T-helper 17 cell (primary cell): ENCODE data around the gene CDKN2AIPNL. TPM values are rescaled to one million over a fixed set of nuclear protein-coding genes. Genes with fewer than 3 reads are reported as not detected.
"Not testable (repeated sequence)": the region's sequence is repeated elsewhere in the genome, so short reads cannot be mapped to it uniquely, and the experiment has no call there.

ENCODE experiments used
- ATAC-seq: fragments of 150-1000 bp; cut with Tn5 transposase; 2 replicates; pipeline ENCODE4 v1.10.0; 2021; ENCODE audit warnings: mild to moderate bottlenecking, moderate library complexity
- DNase-seq, 3 donors: peaks; one replicate each; pipeline versions ENCODE4 v3.0.0 to v3.0.0-alpha.2; 2020 to 2021
- H3K9me3 ChIP-seq: one replicate; pipeline ENCODE4 v1.7.0; 2013; ENCODE audit warnings: low read length, mild to moderate bottlenecking; ENCODE audit not compliant: control insufficient read depth, poor library complexity, severe bottlenecking
- H3K27ac Mint-ChIP-seq: one replicate; pipeline ENCODE4 v1.8.0; 2022; ENCODE audit warnings: mild to moderate bottlenecking, moderate library complexity, mixed read lengths
- H3K27me3 Mint-ChIP-seq: one replicate; pipeline ENCODE4 v1.8.0; 2022; ENCODE audit warnings: mixed read lengths
- H3K36me3 Mint-ChIP-seq: one replicate; pipeline ENCODE4 v1.8.0; 2022; ENCODE audit warnings: low read depth, mixed read lengths
- H3K4me1 Mint-ChIP-seq: one replicate; pipeline ENCODE4 v1.8.0; 2022; ENCODE audit warnings: mild to moderate bottlenecking, mixed read lengths
- H3K4me3 Mint-ChIP-seq: one replicate; pipeline ENCODE4 v1.8.0; 2022; ENCODE audit warnings: mild to moderate bottlenecking, moderate library complexity, mixed read lengths
- total RNA-seq, 4 donors: library from RNA in 2 of 4; stranded (reverse) in 2 of 4; gene quantifications; one replicate each; pipeline ENCODE4 v1.2.3 and lab custom pipeline; 2022 to 2026

Gene CDKN2AIPNL
- total RNA-seq, 2 donors from 2014 or later: 16.6 to 17.5 TPM

GRCh38 chr5:134409321-134409720, 2.4 kb downstream of the CDKN2AIPNL start:
- ATAC-seq (no peak), DNase-seq (no peak)
- Mint-ChIP-seq H3K4me3 (peak overlapping the region; percentile 61), H3K4me1 (peaks cover 20% of the 10 kb centered on the region), H3K27ac (no peak overlapping the region), H3K27me3 (no peaks in the 10 kb centered on the region), H3K36me3 (peaks cover 2% of the 10 kb centered on the region)
- H3K9me3 ChIP-seq: no peaks in the 10 kb centered on the region

- no peak overlapping the region for H3K4me3 Mint-ChIP-seq
- ATAC-seq (no peak), DNase-seq (no peak)
- H3K27me3 Mint-ChIP-seq: no peaks in the 10 kb centered on the region
- no peak overlapping the region for H3K27ac Mint-ChIP-seq
- no peaks in the 10 kb centered on the region for H3K36me3 Mint-ChIP-seq
- no peaks in the 10 kb centered on the region for H3K9me3 ChIP-seq
- H3K4me1 Mint-ChIP-seq: peaks cover 14% of the 10 kb centered on the region
These were observed 5.3 kb downstream of the CDKN2AIPNL start for GRCh38 chr5:134406390-134406789.

- Mint-ChIP-seq H3K4me1 (peaks cover 2% of the 10 kb centered on the region), H3K27me3 (no peaks in the 10 kb centered on the region), H3K4me3 (no peak overlapping the region), H3K27ac (no peak overlapping the region), H3K36me3 (no peaks in the 10 kb centered on the region)
- ATAC-seq (no peak), DNase-seq (no peak)
- H3K9me3 ChIP-seq: no peaks in the 10 kb centered on the region
These were observed 7.7 kb downstream of the CDKN2AIPNL start for GRCh38 chr5:134403951-134404350.

- Mint-ChIP-seq H3K27me3 (no peaks in the 10 kb centered on the region), H3K27ac (peak overlapping the region; percentile 47), H3K4me3 (no peak overlapping the region), H3K4me1 (peaks cover 7% of the 10 kb centered on the region), H3K36me3 (no peaks in the 10 kb centered on the region)
- no peak for ATAC-seq
- no peaks in the 10 kb centered on the region for H3K9me3 ChIP-seq
- DNase-seq: no peak
These were observed 13.0 kb downstream of the CDKN2AIPNL start for GRCh38 chr5:134398609-134399155.

GRCh38 chr5:134397196-134397595, 14.5 kb downstream of the CDKN2AIPNL start:
- Mint-ChIP-seq H3K4me3 (no peak overlapping the region), H3K27me3 (no peaks in the 10 kb centered on the region), H3K4me1 (peaks cover 7% of the 10 kb centered on the region), H3K36me3 (no peaks in the 10 kb centered on the region), H3K27ac (peak overlapping the region; percentile 47)
- DNase-seq (no peak), ATAC-seq (peak; percentile 24)
- H3K9me3 ChIP-seq: no peaks in the 10 kb centered on the region

- ATAC-seq (no peak), DNase-seq (no peak)
- Mint-ChIP-seq H3K27ac (peak overlapping the region; percentile 19), H3K4me3 (no peak overlapping the region), H3K27me3 (no peaks in the 10 kb centered on the region), H3K4me1 (peaks cover 5% of the 10 kb centered on the region), H3K36me3 (no peaks in the 10 kb centered on the region)
- H3K9me3 ChIP-seq: no peaks in the 10 kb centered on the region
These were observed 15.4 kb downstream of the CDKN2AIPNL start for GRCh38 chr5:134396274-134396673.

- H3K36me3 Mint-ChIP-seq: peaks cover 2% of the 10 kb centered on the region
- no peaks in the 10 kb centered on the region for H3K9me3 ChIP-seq
- H3K4me1 Mint-ChIP-seq: peaks cover 5% of the 10 kb centered on the region
- H3K27me3 Mint-ChIP-seq: no peaks in the 10 kb centered on the region
- no peak overlapping the region for H3K27ac Mint-ChIP-seq
- no peak overlapping the region for H3K4me3 Mint-ChIP-seq
- no peak for DNase-seq
- ATAC-seq: no peak
These were observed 16.7 kb downstream of the CDKN2AIPNL start for GRCh38 chr5:134394932-134395331.

- DNase-seq (no peak), ATAC-seq (no peak)
- H3K27me3 Mint-ChIP-seq: no peaks in the 10 kb centered on the region
- no peaks in the 10 kb centered on the region for H3K9me3 ChIP-seq
- peaks cover 2% of the 10 kb centered on the region for H3K4me1 Mint-ChIP-seq
- peaks cover 2% of the 10 kb centered on the region for H3K36me3 Mint-ChIP-seq
- no peak overlapping the region for H3K4me3 Mint-ChIP-seq
- no peak overlapping the region for H3K27ac Mint-ChIP-seq
These were observed 19.4 kb downstream of the CDKN2AIPNL start for GRCh38 chr5:134392301-134392700.

GRCh38 chr5:134387443-134387842, 24.2 kb downstream of the CDKN2AIPNL start:
- no peak overlapping the region for H3K4me3 Mint-ChIP-seq
- peaks cover 2% of the 10 kb centered on the region for H3K36me3 Mint-ChIP-seq
- H3K27ac Mint-ChIP-seq: peak overlapping the region; percentile 51
- H3K9me3 ChIP-seq: no peaks in the 10 kb centered on the region
- H3K27me3 Mint-ChIP-seq: no peaks in the 10 kb centered on the region
- DNase-seq (no peak), ATAC-seq (no peak)
- H3K4me1 Mint-ChIP-seq: peaks cover 3% of the 10 kb centered on the region

GRCh38 chr5:134383980-134384697, 27.5 kb downstream of the CDKN2AIPNL start:
- peaks cover 7% of the 10 kb centered on the region for H3K4me1 Mint-ChIP-seq
- no peak for ATAC-seq
- no peaks in the 10 kb centered on the region for H3K9me3 ChIP-seq
- H3K27ac Mint-ChIP-seq: peak overlapping the region; percentile 78
- H3K4me3 Mint-ChIP-seq: no peak overlapping the region
- no peaks in the 10 kb centered on the region for H3K27me3 Mint-ChIP-seq
- no peaks in the 10 kb centered on the region for H3K36me3 Mint-ChIP-seq
- no peak for DNase-seq

- DNase-seq, H3K27me3 Mint-ChIP-seq, ATAC-seq, H3K4me3 Mint-ChIP-seq, H3K36me3 Mint-ChIP-seq, H3K9me3 ChIP-seq, H3K27ac Mint-ChIP-seq: not testable (repeated sequence)
- H3K4me1 Mint-ChIP-seq: peaks cover 10% of the 10 kb centered on the region
These were observed 29.5 kb downstream of the CDKN2AIPNL start for GRCh38 chr5:134382204-134382603.

- peak; percentile 38 for ATAC-seq
- H3K9me3 ChIP-seq: no peaks in the 10 kb centered on the region
- no peaks in the 10 kb centered on the region for H3K36me3 Mint-ChIP-seq
- H3K27me3 Mint-ChIP-seq: no peaks in the 10 kb centered on the region
- DNase-seq: no peak
- H3K4me1 Mint-ChIP-seq: peaks cover 13% of the 10 kb centered on the region
- no peak overlapping the region for H3K4me3 Mint-ChIP-seq
- peak overlapping the region; percentile 39 for H3K27ac Mint-ChIP-seq
These were observed 31.3 kb downstream of the CDKN2AIPNL start for GRCh38 chr5:134380346-134380745.

GRCh38 chr5:134374232-134374631, 37.4 kb downstream of the CDKN2AIPNL start:
- Mint-ChIP-seq H3K27me3 (no peaks in the 10 kb centered on the region), H3K4me1 (peaks cover 38% of the 10 kb centered on the region), H3K36me3 (peaks cover 2% of the 10 kb centered on the region), H3K27ac (peak overlapping the region; percentile 98), H3K4me3 (no peak overlapping the region)
- DNase-seq (no peak), ATAC-seq (no peak)
- no peaks in the 10 kb centered on the region for H3K9me3 ChIP-seq

GRCh38 chr5:134373633-134374032, 38.0 kb downstream of the CDKN2AIPNL start:
- H3K9me3 ChIP-seq, H3K36me3 Mint-ChIP-seq, ATAC-seq, H3K27me3 Mint-ChIP-seq, DNase-seq: not testable (repeated sequence)
- peaks cover 38% of the 10 kb centered on the region for H3K4me1 Mint-ChIP-seq
- H3K27ac Mint-ChIP-seq: peak overlapping the region; percentile 98
- peak overlapping the region; percentile 94 for H3K4me3 Mint-ChIP-seq
